Activated CD4-positive, alpha-beta T cell treated with anti-CD3 and anti-CD28 coated beads for 4 hours (primary cell): ENCODE measurements around the gene IGF2BP1.
"Not testable (repeated sequence)": the region's sequence is repeated elsewhere in the genome, so short reads cannot be mapped to it uniquely, and the experiment has no call there.

ENCODE experiments used
- DNase-seq, 2 donors: peaks; one replicate each; pipeline ENCODE4 v3.0.0-alpha.2; 2020

The IGF2BP1 gene

DNA sequence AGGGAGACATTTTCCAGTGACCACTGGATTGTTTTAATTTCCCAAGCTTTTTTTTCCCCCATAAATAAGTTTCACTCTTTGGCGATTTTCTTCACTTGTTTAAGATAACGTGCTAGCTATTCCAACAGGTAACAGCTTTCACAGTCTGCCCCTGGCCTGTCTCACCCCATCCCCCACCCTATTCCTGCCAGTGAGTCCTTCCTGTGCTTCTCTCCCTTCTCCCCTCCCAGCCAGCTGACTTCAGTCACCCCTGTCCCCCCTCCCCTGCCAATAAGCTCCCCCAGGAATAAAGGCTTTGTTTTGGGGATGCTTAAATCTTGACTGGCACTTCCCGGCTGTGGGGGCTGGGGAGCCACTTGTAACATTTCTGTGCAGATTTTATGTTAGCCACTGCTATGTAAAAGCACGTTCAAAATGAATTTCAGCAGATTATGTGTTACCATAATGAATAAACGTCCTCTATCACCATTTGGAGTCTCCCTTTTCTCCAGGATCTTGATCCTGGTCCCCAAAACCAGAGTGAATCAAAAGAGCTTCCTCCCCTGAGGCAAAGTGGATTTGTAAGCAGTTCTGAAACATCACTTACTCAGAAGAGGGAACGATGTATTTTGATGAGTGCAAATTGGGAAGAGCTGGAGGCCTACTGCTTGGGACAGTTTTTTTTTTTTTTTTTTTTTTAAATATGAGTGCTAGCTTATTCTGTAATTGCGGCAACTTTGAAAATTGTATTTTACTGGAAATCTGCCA lies 58.2 kb downstream of the IGF2BP1 start:
- no peak for DNase-seq

GRCh38 chr17:49061524-49061943 lies 64.3 kb downstream of the IGF2BP1 start:
- no peak for DNase-seq

DNA sequence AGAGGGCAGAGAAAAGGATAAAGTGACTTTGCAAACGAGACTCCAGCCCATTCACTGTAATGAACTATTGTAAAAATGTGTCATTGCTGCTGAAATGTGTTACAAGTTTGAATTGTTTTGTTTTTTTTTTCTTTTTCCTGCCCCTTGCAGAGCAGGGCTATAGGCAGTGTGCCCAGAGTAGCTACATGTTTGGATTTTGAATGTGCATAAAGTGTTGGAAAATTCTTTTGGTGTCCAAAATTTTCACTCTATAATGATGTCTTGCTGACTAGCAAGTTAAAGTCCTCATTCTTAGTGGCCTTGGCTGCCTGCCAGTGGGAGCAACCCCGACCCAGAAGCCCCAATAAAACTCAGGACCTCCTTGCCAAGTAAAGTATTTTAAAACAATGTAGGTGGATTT lies 66.5 kb downstream of the IGF2BP1 start:
- DNase-seq, result no peak

- DNase-seq, result no peak
Observed at GRCh38 chr17:49067163-49067562, 70.0 kb downstream of the IGF2BP1 start.

- no peak for DNase-seq
Observed at GRCh38 chr17:49069585-49070273, 72.5 kb downstream of the IGF2BP1 start.

DNA sequence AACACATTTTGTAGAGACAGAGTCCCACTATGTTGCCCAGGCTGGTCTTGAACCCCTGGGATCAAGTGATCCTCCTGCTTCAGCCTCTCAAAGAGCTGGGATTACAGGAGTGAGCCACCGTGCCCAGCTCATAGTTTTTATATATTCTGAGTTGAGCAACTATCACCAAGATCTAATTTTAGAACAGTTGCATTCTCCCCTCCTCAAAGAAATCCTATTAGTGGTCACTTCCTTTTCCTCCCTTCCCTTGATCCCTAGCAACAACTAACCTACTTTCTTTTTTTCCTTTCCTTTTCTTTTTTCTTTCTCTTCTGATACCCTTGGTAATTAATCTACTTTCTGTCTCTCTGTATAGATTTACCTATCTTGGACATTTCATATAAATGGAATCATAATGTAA lies 73.9 kb downstream of the IGF2BP1 start:
- DNase-seq, result no peak

DNA sequence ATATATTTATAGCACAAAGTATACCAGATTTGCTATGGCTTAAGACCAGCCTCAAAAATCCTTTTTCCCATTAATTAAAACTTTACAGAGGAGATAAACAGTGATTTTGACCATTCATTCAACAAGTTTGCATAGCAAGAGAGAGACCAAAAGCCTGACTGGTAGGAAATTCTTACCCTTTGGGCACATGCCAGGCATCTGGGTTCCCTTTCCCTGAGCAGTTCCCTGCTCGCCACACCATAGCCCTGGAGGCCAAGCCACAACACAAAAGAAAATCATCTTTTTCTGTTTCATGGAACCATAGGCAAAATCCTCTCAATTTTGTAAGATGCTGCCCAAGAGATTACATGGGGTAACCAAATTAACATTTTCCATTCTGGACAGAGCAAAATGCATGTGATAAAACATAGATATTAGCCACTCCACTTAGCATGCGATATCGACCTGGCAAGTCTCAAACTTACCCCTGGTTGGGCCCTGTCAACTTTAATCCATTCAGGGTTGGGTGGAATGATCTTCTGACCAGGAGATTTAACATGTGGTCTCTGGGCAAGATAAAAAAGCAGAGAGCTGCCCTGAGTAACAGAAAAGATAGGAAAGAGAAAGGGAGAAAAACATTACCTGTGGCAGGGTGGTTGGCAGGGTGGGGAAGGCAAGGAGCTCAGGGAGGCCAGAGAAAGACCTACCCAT lies 77.8 kb downstream of the IGF2BP1 start:
- DNase-seq, result no peak

- no peak for DNase-seq
Observed at GRCh38 chr17:49076573-49077384, 79.6 kb downstream of the IGF2BP1 start.

DNA sequence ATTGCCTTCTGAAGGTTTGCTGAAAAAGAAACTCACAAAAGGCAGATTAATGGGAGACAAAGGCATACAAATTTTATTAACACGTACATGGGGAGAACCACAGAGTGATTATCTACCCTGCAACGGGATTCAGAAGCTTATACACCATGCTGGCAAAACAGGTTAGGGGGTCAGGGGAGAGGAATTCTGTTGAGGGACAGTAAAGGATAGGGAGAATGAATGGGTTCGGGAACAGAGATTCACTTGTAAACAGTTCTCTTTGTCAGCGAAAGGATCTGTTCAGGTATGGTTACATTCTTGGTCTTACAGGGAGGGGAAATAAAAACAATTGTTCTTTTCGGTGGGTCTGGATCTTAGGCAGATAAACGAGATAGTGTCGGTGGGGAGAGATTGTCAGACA lies 81.1 kb downstream of the IGF2BP1 start:
- no peak for DNase-seq

GRCh38 chr17:49079840-49080663 lies 82.9 kb downstream of the IGF2BP1 start:
- DNase-seq, result no peak

DNA sequence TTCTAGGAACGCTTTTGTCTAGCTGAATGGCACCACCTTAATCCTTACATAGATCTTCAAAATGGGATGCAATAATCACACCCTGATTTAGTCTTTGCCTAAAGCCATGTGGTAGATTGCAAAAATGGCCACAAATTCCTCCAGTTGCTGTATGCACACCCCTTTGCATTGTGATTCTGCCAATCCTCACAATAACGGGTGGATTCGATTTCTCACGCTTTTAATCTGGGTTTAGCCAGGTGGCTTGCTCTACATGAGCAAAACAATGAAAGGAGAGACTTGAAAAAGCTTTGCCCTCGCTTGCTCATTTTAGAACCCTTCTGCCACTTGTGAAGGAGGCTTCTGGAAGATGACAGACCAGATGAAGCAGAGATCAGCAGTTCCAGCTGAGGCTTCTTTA lies 85.0 kb downstream of the IGF2BP1 start:
- no peak for DNase-seq

GRCh38 chr17:49085046-49085445 lies 87.9 kb downstream of the IGF2BP1 start:
- not testable (repeated sequence) for DNase-seq

DNA sequence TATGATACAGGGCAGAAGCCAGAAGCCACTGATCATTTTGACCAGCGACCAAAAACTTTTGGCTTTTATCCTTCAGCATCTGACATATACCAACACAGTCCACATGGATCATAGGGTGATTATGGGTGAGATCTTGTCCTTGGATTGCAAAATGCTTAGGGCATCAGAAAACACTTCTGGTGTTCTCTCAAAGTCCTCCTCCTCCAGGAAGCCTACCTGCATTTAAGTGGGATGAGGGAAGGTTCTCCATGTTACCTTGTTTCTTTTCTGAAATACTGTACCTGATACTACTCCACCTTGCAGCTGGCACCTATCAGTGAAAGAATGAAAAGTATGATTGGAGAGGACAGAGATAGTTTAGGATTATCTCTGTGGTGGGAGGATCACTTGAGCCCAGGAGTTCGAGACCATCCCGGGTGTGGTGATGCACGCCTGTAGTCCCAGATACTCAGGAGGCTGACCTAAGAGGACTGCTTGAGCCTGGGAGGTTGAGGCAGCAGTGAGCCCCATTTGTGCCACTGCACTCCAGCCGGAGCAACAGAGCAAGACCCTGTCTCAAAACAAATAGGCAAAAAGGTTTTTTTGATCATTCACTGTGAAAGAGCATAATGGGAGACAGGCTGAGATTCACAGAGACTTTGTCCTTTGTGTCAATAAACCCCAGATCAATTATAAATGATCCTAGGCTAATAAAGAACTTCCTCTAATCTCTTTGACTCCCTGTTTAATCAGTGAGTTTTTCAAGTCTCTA lies 88.6 kb downstream of the IGF2BP1 start:
- DNase-seq, result no peak

- DNase-seq, result no peak
Observed at GRCh38 chr17:49086316-49086605, 89.1 kb downstream of the IGF2BP1 start.

DNA sequence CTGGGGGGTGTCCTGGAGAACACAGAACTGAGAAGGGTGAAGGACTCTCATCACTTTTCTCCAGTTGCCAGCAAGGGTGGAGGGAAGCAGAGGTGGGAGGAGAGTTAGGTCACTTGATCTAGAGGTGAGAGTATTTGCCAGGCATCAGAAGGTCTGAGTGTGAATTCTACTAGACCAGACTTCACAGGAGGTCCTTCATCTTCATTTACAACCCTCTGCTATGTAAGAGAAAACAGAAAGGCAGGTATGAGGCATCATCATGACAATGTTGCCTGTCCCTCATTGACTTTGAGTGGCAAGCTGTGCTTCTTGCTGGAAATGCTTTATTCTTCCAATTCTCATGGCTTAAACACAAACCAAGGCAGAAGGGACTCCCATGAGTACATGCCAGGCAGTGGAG lies 89.5 kb downstream of the IGF2BP1 start:
- no peak for DNase-seq

- DNase-seq, result no peak
Observed at GRCh38 chr17:49089094-49089493, 91.9 kb downstream of the IGF2BP1 start.

DNA sequence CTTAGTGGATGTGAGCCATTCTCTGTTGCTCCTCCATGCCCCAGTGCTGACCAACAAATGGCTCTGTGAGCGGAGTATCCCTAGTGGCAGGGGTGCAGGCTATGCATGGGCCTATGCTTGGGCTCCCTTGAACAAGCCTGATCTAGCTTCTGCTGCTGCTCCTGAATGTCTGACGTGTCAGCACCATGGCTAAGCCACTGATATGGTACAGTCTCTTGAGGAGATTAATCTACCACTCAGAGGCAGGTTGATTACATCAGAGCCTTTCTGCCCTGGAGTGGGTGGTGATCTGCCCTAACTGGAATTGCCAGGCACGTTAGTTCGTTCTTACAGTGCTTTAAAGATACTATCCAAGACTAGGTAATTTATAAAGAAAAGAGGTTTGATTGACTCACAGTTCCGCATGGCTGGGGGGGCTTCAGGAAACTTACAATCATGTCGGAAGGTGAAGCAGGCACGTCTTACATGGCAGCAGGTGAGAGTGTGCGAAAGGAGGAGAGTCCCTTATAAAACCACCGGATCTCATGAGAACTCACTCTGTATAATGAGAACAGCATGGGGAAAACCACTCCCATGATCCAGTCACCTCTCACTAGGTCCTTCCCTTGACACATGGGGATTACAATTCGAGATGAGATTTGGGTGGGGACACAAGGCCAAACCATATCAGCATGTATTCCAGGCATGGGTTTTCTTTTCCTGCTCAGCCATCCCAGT lies 93.9 kb downstream of the IGF2BP1 start:
- no peak for DNase-seq

- no peak for DNase-seq
Observed at GRCh38 chr17:49093131-49093530, 95.9 kb downstream of the IGF2BP1 start.

DNA sequence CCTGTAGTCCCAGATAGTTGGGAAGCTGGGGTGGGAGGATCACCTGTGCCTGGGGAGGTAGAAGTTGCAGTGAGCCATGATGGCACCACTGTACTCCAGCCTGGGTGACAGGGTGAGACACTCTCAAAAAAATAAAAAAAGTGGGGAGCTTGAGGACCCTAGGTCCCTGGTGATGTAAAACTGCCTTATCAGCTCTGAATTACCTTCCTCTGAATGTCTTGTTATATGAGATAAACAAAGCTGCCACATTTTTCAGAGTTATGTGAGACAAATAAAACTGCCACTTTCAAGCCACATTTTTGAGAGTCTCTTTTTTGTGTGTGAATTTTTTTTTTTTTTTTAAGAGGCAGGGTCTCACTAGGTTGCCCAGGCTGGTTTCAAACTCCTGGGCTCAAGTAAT lies 103.4 kb downstream of the IGF2BP1 start:
- no peak for DNase-seq

DNA sequence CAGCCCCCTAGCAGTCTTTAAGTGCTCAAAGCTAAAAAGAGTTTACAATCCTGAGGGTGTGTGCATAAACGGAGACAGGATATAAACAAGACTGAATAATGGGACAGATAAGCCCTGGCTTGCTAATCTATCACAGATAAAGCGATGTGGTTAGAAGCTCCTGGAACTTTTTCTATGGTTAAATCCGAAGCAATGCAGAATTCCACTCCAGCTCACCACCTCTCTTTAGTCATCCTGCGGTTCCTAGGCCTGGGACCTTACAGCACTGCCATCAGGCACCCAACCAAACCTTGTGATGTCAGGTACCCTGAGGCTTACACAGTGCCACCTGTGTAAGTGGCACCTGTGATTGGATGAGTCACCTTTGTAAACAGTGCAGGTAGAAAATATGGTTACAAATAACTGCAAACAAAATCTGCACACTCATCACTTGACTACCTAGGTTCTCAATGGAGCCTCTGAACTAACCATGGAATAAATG lies 103.9 kb downstream of the IGF2BP1 start:
- no peak for DNase-seq

- not testable (repeated sequence) for DNase-seq
Observed at GRCh38 chr17:49103360-49103759, 106.2 kb downstream of the IGF2BP1 start.
